Activated CD4-positive, alpha-beta memory T cell treated with anti-CD3 and anti-CD28 coated beads, Interleukin-2, amount 10 ng/mL, durations not matched to agents 7 days and 5 days (primary cell): ENCODE measurements around the gene AGAP1. TPM values are rescaled to one million over a fixed set of nuclear protein-coding genes. Genes with fewer than 3 reads are reported as not detected.

Experiments
- CTCF ChIA-PET: fragments of 350-600 bp; sonication (Branson Sonifier 250); formaldehyde crosslinking; loops from one replicate; lab custom pipeline; 2021; ENCODE audit warnings: antibody characterized with exemption, inconsistent platforms; lab: Charles Lee
- POLR2A ChIA-PET: fragments of 350-600 bp; sonication (Branson Sonifier 250); formaldehyde crosslinking; loops from one replicate; lab custom pipeline; 2021; ENCODE audit warnings: antibody characterized with exemption; lab: Charles Lee
- DNase-seq: peaks from one replicate; pipeline ENCODE4 v3.0.0-alpha.2; 2020
- H3K27ac Mint-ChIP-seq: one replicate; pipeline ENCODE4 v1.8.0; 2021; ENCODE audit warnings: mild to moderate bottlenecking, mixed read lengths
- H3K27me3 Mint-ChIP-seq: one replicate; pipeline ENCODE4 v1.8.0; 2021; ENCODE audit warnings: mixed read lengths
- H3K36me3 Mint-ChIP-seq: one replicate; pipeline ENCODE4 v1.8.0; 2021; ENCODE audit warnings: low read depth, mixed read lengths
- H3K4me1 Mint-ChIP-seq: one replicate; pipeline ENCODE4 v1.8.0; 2021; ENCODE audit warnings: mixed read lengths
- H3K4me3 Mint-ChIP-seq: one replicate; pipeline ENCODE4 v1.8.0; 2021; ENCODE audit warnings: mild to moderate bottlenecking, mixed read lengths
- H3K9me3 Mint-ChIP-seq: one replicate; pipeline ENCODE4 v1.8.0; 2021; ENCODE audit warnings: mixed read lengths
- total RNA-seq, 2 experiments: library from RNA; stranded (reverse); gene quantifications; one replicate each; pipeline ENCODE4 v1.2.3, GENCODE V29; 2021

The AGAP1 gene
- total RNA-seq, 2 experiments from 2014 or later = 1.1 to 1.2 TPM

DNA sequence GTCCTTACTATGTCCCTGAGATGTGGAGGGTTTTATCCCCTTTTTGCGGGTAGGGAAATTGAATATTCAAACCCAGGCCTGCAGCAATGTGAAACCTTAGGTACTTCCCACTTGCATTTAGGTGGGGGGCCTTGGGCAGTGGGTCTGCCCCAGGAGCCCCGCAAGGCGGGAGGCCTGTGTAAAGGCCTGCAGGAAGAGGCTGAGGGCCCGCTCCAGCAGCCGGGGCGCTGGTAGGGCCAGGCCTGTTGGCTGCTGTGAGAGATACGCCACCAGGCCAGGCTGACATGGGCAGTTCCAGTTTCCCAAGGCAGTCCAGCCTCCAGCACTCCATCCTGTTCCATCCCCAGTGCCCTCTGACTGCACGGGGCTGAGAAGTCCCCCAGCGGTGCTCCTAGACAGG, 610.1 kb downstream of the AGAP1 start:
- Mint-ChIP-seq H3K27ac (no peak overlapping the region), H3K4me1 (no peaks in the 10 kb centered on the region), H3K27me3 (peaks cover 7% of the 10 kb centered on the region), H3K4me3 (no peak overlapping the region), H3K36me3 (no peaks in the 10 kb centered on the region), H3K9me3 (no peaks in the 10 kb centered on the region)
- ChIA-PET CTCF (no interaction called here), POLR2A (no interaction called here)
- no peak for DNase-seq

DNA sequence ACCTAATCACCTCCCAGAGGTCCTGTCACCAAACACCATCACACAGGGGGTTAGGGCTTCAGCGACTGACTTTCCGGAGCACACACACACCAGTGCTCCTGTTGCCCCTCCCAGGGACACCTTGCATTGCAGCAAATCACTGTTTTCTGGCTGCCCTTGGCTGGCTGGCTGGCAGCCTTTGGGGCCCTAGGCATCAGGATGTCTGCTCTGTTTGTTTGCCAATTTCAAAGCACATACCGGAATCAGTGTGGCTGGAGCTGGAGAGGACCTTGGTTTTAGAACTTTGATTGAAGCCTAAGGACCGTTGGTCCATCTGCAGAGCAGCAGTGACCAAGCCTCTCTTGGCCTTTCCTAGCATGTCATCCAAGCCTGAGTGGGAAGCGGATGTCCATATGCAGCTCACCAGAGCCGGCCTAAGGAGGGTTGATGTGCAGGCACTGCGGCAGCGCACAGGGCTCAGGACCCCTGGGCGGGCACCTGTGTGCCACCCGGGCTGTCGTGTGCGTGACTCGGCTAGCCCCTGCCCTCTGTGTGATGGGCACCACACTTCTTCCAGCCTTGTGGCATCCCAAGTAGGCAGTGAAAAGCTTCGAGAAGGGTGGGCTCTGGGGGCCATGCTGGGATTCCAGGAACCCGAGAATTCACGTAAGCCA, 612.2 kb downstream of the AGAP1 start:
- peaks cover 9% of the 10 kb centered on the region for H3K27me3 Mint-ChIP-seq
- no peak overlapping the region for H3K4me3 Mint-ChIP-seq
- ChIA-PET CTCF (no interaction called here), POLR2A (no interaction called here)
- no peaks in the 10 kb centered on the region for H3K36me3 Mint-ChIP-seq
- no peak for DNase-seq
- H3K27ac Mint-ChIP-seq = no peak overlapping the region
- H3K4me1 Mint-ChIP-seq = no peaks in the 10 kb centered on the region
- no peaks in the 10 kb centered on the region for H3K9me3 Mint-ChIP-seq

DNA sequence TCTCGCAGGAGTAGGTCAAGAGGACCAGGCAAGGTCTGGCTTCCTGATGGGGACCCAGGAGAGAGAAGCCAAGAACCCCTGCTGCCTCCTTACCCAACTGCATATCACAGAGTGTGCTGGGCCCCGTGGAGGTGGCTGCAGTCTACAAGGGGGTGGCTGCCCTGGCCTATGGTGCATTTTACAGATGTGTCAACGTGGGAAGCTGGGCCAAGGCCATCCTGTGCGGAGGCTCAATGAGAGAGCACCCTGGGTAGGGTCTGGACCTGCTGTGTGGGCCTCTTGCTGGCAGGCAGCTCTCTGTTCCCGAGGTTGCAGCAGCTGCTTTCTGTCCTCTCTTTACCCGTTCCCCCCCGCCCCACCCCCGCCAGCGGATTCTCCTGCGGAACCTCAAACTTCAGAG, 612.9 kb downstream of the AGAP1 start:
- DNase-seq = no peak
- no peaks in the 10 kb centered on the region for H3K36me3 Mint-ChIP-seq
- no peaks in the 10 kb centered on the region for H3K9me3 Mint-ChIP-seq
- H3K27ac Mint-ChIP-seq = no peak overlapping the region
- CTCF ChIA-PET = no interaction called here
- no peaks in the 10 kb centered on the region for H3K4me1 Mint-ChIP-seq
- H3K27me3 Mint-ChIP-seq = peaks cover 9% of the 10 kb centered on the region
- H3K4me3 Mint-ChIP-seq = no peak overlapping the region
- POLR2A ChIA-PET = no interaction called here

DNA sequence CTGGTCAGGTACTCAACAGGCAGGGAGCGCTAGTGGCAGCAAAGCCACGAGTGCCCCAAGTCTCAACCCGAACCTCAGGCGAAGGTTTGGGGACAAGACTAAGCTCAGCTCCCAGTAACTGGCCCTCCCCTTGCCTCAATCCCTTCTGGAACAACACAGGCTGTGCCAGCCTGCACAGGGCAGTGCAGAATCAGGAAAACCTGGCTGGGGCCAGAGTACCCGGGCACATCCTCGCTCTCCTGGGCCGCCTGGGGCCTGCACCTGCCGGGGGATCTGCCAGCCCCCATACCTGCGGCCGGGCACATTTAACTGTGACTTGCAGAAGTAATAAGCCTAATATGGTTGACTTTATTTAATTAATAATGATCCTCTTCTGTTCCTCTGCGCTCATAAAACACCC, 613.7 kb downstream of the AGAP1 start:
- no peak for DNase-seq
- peaks cover 9% of the 10 kb centered on the region for H3K27me3 Mint-ChIP-seq
- no peaks in the 10 kb centered on the region for H3K36me3 Mint-ChIP-seq
- CTCF ChIA-PET = no interaction called here
- H3K4me1 Mint-ChIP-seq = no peaks in the 10 kb centered on the region
- H3K27ac Mint-ChIP-seq = no peak overlapping the region
- no peak overlapping the region for H3K4me3 Mint-ChIP-seq
- POLR2A ChIA-PET = no interaction called here
- no peaks in the 10 kb centered on the region for H3K9me3 Mint-ChIP-seq

DNA sequence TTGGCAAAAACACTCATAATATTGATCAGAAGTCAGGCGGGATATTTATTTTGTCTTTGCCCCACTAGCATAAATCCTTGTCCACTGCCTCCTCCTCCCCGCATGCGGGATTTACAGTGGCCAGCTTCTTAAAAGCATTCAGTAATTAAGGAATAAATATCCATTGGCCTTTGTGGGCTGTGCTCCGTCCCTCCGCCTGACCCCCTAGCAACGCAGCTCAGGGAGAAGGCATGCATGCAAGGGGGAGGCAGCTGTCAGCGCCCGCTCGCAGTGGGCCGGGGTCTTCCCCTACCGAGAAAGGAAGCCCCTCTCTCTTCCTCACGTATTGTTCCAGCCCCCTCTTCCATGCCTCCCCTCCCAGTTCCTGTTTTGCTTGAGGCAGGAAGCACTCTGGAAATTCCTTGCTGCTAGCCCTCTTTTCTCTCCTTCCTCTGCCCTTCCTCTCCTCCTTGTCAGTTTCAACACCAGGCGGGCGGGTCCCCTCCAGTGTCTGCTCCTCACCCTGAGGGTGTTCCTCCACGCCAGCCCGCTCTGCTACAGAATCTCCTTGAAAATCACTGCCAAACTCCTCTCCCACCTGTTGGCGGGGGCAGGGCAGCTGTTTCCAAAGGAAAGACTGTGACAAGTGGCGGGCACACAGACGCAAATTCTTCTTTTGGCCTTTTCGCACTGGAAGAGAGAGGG, 614.2 kb downstream of the AGAP1 start:
- Mint-ChIP-seq H3K9me3 (no peaks in the 10 kb centered on the region), H3K36me3 (no peaks in the 10 kb centered on the region), H3K27me3 (peaks cover 9% of the 10 kb centered on the region), H3K27ac (no peak overlapping the region), H3K4me3 (no peak overlapping the region), H3K4me1 (no peaks in the 10 kb centered on the region)
- ChIA-PET POLR2A (no interaction called here), CTCF (no interaction called here)
- no peak for DNase-seq

DNA sequence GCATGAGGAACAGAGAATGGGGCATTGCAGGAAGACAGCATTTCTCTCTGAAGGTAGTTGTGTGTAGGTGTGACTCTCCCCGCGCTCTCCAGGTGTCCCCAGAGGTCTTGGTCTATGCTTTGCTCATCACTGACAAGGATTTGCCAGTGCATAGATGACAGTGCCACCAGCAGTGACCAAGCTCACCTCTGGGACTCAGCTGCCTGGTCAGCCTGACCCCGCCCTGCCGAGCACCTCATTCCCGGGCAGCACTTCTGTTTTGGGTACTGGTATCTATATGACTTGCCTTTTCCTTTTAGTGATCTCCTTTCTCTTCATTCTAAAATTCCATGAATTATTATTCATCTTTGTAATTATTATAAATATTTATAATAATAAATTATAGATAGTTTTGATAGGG, 615.2 kb downstream of the AGAP1 start:
- CTCF ChIA-PET = no interaction called here
- Mint-ChIP-seq H3K36me3 (no peaks in the 10 kb centered on the region), H3K9me3 (no peaks in the 10 kb centered on the region)

DNA sequence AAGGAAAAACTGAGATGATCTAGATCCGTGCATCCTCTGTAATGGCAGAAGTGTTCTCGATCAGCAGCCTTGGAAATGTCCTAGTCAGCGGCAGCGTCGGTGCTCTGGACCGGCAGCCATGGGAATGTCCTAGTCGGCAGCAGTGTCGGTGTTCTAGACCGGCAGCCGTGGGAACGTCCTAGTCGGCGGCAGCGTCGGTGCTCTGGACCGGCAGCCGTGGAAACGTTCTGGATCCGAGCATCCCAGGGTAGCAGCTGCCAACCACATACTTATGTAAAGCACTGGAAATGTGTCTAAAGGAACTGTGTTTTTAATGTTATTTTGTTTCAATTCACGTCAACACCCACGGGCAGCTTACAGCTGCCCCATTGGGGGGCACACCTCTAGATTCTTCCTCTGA, 615.6 kb downstream of the AGAP1 start:
- no peak for DNase-seq
- no peaks in the 10 kb centered on the region for H3K9me3 Mint-ChIP-seq
- ChIA-PET CTCF (no interaction called here), POLR2A (no interaction called here)
- H3K4me1 Mint-ChIP-seq = no peaks in the 10 kb centered on the region
- no peaks in the 10 kb centered on the region for H3K36me3 Mint-ChIP-seq
- H3K27me3 Mint-ChIP-seq = peaks cover 9% of the 10 kb centered on the region
- no peak overlapping the region for H3K27ac Mint-ChIP-seq
- H3K4me3 Mint-ChIP-seq = no peak overlapping the region

More for the DNA sequence above, 615.2 kb downstream of the AGAP1 start:
- H3K27ac Mint-ChIP-seq = no peak overlapping the region
- DNase-seq = no peak
- POLR2A ChIA-PET = no interaction called here
- H3K27me3 Mint-ChIP-seq = peaks cover 9% of the 10 kb centered on the region
- no peaks in the 10 kb centered on the region for H3K4me1 Mint-ChIP-seq
- H3K4me3 Mint-ChIP-seq = no peak overlapping the region

DNA sequence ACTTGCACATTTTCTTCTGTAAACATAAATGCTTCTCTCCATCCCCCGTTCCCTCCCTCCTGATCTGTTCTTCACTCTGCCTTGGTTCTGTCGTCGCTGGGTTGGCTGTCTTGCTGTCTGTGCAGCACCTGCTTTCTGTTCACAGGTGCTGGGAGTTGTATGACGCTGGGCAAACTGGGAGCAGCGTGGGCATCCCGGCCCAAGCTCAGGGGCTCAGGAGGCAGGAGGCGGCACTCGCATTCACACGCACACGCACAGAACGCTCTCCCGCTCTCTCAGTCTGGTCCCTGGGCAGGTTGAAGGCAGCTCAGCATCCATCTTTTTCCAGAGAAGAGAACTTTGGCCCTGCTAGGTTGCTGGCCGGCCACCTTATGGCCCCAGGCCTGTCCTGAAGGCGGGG, 618.6 kb downstream of the AGAP1 start:
- no peak for DNase-seq
- Mint-ChIP-seq H3K27ac (no peak overlapping the region), H3K4me1 (no peaks in the 10 kb centered on the region), H3K36me3 (no peaks in the 10 kb centered on the region), H3K4me3 (no peak overlapping the region), H3K9me3 (no peaks in the 10 kb centered on the region), H3K27me3 (peaks cover 12% of the 10 kb centered on the region)
- ChIA-PET CTCF (no interaction called here), POLR2A (no interaction called here)

DNA sequence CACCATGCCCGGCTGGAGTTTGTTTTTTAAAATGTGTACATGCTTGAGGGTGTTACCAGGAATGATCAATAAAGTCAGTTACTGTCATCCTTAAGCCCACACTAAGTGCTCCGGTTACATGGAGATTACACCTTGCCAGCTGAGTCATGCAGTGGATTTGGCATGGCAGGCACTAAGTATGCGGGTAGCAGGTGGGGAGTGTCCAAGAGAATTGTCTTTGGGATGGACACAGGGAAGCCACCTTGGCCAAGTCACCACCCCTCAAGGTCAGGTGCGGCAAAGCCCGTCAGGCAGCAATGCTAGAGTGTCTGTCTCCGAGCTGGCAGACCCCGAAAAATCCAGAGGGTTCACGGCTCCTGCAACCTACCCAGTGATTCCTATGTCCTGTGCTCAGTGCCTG, 619.6 kb downstream of the AGAP1 start:
- no peak overlapping the region for H3K27ac Mint-ChIP-seq
- CTCF ChIA-PET = no interaction called here
- H3K27me3 Mint-ChIP-seq = peaks cover 9% of the 10 kb centered on the region
- H3K4me1 Mint-ChIP-seq = no peaks in the 10 kb centered on the region
- DNase-seq = no peak
- H3K9me3 Mint-ChIP-seq = no peaks in the 10 kb centered on the region
- H3K4me3 Mint-ChIP-seq = no peak overlapping the region
- no peaks in the 10 kb centered on the region for H3K36me3 Mint-ChIP-seq
- POLR2A ChIA-PET = no interaction called here

DNA sequence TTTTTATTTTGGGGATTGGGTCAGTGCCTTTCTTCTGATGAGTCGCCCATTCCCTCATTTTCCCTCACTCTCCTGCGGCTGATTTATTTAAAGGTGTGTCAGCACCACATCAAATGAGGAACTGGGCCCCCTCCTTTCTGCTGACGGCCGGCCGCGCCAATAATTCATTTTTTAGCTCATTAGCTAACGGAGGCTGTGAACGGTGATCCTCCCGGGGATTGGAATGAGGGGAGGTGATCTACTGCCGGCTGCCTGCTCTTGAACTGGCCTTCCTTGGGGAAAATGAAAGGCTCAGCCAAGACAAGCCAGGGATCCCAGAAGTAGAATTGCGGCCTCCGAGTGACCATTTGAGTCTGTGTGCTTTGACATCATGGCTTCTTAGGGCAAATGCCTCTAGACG, 620.1 kb downstream of the AGAP1 start:
- H3K9me3 Mint-ChIP-seq = no peaks in the 10 kb centered on the region
- DNase-seq = no peak
- CTCF ChIA-PET = no interaction called here
- peaks cover 9% of the 10 kb centered on the region for H3K27me3 Mint-ChIP-seq
- no peak overlapping the region for H3K4me3 Mint-ChIP-seq
- H3K4me1 Mint-ChIP-seq = no peaks in the 10 kb centered on the region
- POLR2A ChIA-PET = no interaction called here
- no peaks in the 10 kb centered on the region for H3K36me3 Mint-ChIP-seq
- no peak overlapping the region for H3K27ac Mint-ChIP-seq

DNA sequence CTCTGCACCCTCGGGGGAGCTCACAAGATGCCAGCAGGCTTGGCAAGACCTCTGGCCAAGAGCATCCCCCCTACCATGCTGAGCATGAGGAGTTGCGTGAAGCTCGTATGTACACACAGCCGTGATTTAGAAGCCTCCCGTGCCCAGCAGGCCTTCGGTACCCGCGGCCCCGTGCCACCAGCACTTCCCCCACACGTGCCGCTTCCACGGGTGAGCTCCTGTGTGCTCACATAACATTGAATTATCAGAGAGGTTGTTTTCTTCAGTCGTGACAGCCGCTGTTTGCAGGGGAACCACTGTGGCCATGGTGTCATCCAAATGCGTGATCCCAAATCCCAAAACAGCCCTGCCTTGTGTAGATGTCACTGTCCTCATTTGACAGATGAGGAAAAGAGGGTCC, 621.1 kb downstream of the AGAP1 start:
- ChIA-PET POLR2A (no interaction called here), CTCF (no interaction called here)
- no peaks in the 10 kb centered on the region for H3K4me1 Mint-ChIP-seq
- no peak for DNase-seq
- H3K27ac Mint-ChIP-seq = no peak overlapping the region
- H3K36me3 Mint-ChIP-seq = no peaks in the 10 kb centered on the region
- H3K27me3 Mint-ChIP-seq = peaks cover 10% of the 10 kb centered on the region
- H3K9me3 Mint-ChIP-seq = no peaks in the 10 kb centered on the region
- no peak overlapping the region for H3K4me3 Mint-ChIP-seq

DNA sequence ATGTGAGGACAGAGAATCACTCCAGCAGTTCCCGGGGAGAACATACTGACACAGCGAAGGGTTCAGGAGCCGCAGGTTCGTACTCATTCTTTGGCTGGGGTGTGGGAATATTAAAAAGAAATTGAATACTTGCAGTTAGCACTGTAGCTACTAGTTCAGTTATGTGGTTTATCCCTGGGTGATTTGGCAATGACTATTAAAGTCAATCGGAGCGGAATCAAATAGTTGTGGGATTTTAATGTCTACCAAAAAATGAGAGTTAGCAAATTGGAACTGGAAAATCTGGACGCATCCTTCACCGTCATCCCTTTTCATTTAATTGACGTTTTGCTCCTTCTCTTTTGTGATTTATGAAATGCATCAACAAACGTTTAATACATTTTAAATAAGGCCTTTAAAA, 623.6 kb downstream of the AGAP1 start:
- Mint-ChIP-seq H3K4me1 (no peaks in the 10 kb centered on the region), H3K27me3 (peaks cover 10% of the 10 kb centered on the region), H3K9me3 (no peaks in the 10 kb centered on the region), H3K36me3 (no peaks in the 10 kb centered on the region), H3K27ac (no peak overlapping the region), H3K4me3 (no peak overlapping the region)
- DNase-seq = no peak
- ChIA-PET POLR2A (no interaction called here), CTCF (no interaction called here)

DNA sequence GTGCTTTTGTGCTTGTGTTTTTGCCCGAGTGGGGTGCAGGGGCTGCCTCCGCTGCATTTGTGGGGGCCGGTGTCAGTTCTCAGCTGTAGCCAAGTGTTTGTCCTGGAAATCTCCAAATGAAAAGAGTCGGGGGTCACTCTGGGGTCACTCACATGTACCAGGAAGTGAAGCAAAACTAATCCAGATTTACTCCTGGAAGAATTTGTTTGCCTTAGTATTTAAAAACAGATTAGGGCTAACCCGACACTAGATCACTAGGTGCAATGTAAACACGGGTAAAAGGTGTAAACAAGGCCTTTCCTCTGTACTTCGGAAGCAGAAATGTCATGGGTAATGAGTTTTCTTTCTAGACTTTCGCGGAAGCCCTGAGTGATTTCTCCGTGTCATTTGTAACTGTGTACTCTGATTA, 624.0 kb downstream of the AGAP1 start:
- Mint-ChIP-seq H3K27me3 (peaks cover 10% of the 10 kb centered on the region), H3K27ac (no peak overlapping the region)
- CTCF ChIA-PET = no interaction called here

DNA sequence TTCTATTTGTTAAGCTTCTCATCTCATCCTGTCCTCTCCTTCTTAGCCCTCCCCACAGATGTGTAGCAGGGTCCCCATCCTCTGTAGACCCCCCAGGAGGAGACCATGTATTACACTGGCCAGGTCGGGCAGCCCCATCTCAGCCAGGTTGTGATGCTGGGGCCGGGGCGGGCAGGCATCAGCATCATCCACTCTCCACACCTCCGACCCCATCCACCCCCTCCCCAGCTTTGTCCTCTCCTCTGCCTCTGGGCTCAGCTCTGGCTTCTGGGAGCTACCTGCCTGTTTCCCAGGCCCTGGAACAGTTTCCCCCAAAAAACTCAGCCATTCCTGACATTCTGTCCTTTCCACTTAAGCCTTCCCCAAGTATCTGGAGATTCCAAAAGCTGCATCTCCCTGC, 625.2 kb downstream of the AGAP1 start:
- no peak for DNase-seq
- Mint-ChIP-seq H3K9me3 (no peaks in the 10 kb centered on the region), H3K36me3 (no peaks in the 10 kb centered on the region), H3K4me3 (no peak overlapping the region), H3K27ac (no peak overlapping the region), H3K4me1 (no peaks in the 10 kb centered on the region), H3K27me3 (peaks cover 10% of the 10 kb centered on the region)
- ChIA-PET POLR2A (no interaction called here), CTCF (no interaction called here)

More for the DNA sequence above, 624.0 kb downstream of the AGAP1 start:
- Mint-ChIP-seq H3K4me3 (no peak overlapping the region), H3K4me1 (no peaks in the 10 kb centered on the region), H3K9me3 (no peaks in the 10 kb centered on the region), H3K36me3 (no peaks in the 10 kb centered on the region)
- DNase-seq = no peak
- POLR2A ChIA-PET = no interaction called here
